GM13977 (cell line): ENCODE data around the gene MRPL19.

Source experiments
- DNase-seq: peaks from one replicate; pipeline ENCODE4 v3.0.0; 2012; ENCODE audit warnings: low spot score
- CTCF ChIP-seq: IDR thresholded peaks from 2 replicates; pipeline ENCODE4 v1.5.1; 2012; ENCODE audit warnings: mild to moderate bottlenecking, control low read depth; ENCODE audit not compliant: insufficient read depth; ENCODE audit errors: extremely low read depth, missing control alignments
- in situ Hi-C: fragments of 300-500 bp; cut with MboI; formaldehyde crosslinking; loops from one replicate; pipeline ENCODE4 v1.12.0; 2022; ENCODE audit warnings: low sequenced_read_pairs, low pct_unique_long_range_greater_than_20kb, mixed read lengths, inconsistent platforms; ENCODE audit not compliant: unreplicated experiment

MRPL19 gene

GRCh38 chr2:75603477-75603876 is 43.1 kb upstream of the MRPL19 start:
- TF ChIP-seq CTCF: no peak
- in situ Hi-C loops: loop anchor here (25.0 kb wide), 3 partner anchors 141 to 691 kb away; no protein-coding TSS in a partner anchor
- DNase-seq: no peak

- no peak for TF ChIP-seq CTCF
- no peak for DNase-seq
- in situ Hi-C loops: loop anchor here (25.0 kb wide), 3 partner anchors 142 to 692 kb away; no protein-coding TSS in a partner anchor
Measured at GRCh38 chr2:75604484-75604883, 42.1 kb upstream of the MRPL19 start.

- DNase-seq: no peak
- in situ Hi-C loops: loop anchor here (25.0 kb wide), 3 partner anchors 144 to 694 kb away; no protein-coding TSS in a partner anchor
- TF ChIP-seq CTCF: no peak
Measured at GRCh38 chr2:75605770-75606529, 40.6 kb upstream of the MRPL19 start.

- no peak for TF ChIP-seq CTCF
- in situ Hi-C loops: loop anchor here (25.0 kb wide), 3 partner anchors 145 to 695 kb away; no protein-coding TSS in a partner anchor
- DNase-seq: no peak
Measured at GRCh38 chr2:75606761-75607399, 39.7 kb upstream of the MRPL19 start.

- DNase-seq: no peak
- in situ Hi-C loops: loop anchor here (25.0 kb wide), 3 partner anchors 145 to 695 kb away; no protein-coding TSS in a partner anchor
- TF ChIP-seq CTCF: no peak
Measured at GRCh38 chr2:75607400-75607798, 39.2 kb upstream of the MRPL19 start.

- TF ChIP-seq CTCF: no peak
- no peak for DNase-seq
- in situ Hi-C loops: loop anchor here (25.0 kb wide), 3 partner anchors 146 to 696 kb away; no protein-coding TSS in a partner anchor
Measured at GRCh38 chr2:75607988-75608683, 38.4 kb upstream of the MRPL19 start.
